Measurements from ENCODE around the gene YWHAG. TPM values are rescaled to one million over a fixed set of nuclear protein-coding genes. Genes with fewer than 3 reads are reported as not detected.
A peak's percentile ranks its signal among the peaks of the same experiment; 100 is the strongest.

Gene YWHAG
- total and polyA plus RNA-seq, 9 of the 15 experiments (the other 6 are each of a cell fraction or from before 2014, with no cell fraction given) = 30.4 to 246 (median 94.5) TPM

DNA sequence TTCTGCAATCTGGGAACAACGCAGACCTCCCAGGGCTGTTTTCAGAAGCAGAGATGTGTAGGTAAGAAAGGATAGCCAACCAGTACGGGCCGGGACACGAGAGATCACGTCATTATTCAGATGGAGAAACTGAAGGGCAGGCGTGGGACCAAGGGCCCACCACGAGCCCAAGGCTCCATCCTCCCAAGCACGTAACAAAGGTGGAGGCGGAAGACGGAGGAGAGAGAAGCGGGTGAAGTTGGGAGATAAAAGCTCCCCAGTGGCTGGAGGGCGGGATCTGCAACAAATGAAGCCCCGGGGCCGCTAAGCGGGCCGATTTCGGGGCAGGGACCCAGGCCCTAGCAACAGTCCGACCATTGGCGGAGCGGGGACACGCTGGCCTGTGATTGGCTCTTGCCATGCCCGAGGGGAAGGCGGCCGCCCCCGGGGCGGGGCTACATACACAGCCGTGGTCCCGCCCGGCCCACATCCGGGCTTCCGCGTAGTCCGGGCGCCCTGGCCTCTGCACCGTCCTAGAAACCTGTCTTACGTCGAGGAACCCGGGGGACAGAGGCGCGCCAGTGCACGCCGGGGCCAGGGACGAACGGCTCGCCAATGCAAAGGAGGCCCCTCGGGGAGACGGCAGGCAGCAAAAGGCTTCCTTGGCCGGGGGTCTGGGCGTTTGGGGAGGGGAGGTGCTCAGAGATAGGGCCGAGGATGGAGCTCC, 40.9 kb downstream of the YWHAG start (continued):
- TF ChIP-seq MBD1 (CRISPR knock-in tag; IDR thresholded peaks at IDR 0.05) (no peak), XRCC5 (IDR thresholded peaks at IDR 0.05; ENCODE audit: low read depth, low read length) (no peak), YY1 (IDR thresholded peaks at IDR 0.05; ENCODE audit: borderline replicate concordance in 1 of 3, control insufficient read depth in 1 of 3, extremely low read depth in 1 of 3, insufficient read depth in 3 of 3, insufficient read length in 1 of 3, insufficient replicate concordance in 2 of 3, low read depth in 1 of 3, low read length in 2 of 3) (peak in 1 of 3 experiments; percentile 6), E2F5 (CRISPR knock-in tag; IDR thresholded peaks at IDR 0.05) (no peak), BCOR (IDR thresholded peaks at IDR 0.05) (peak; percentile 49; the same call in 1 of the 2 replicates), TAF7 (tag; IDR thresholded peaks at IDR 0.05) (no peak), MAFG (tag; conservative IDR thresholded peaks at IDR 0.05) (no peak), KLF6 (CRISPR knock-in tag; IDR thresholded peaks at IDR 0.05; ENCODE audit: borderline replicate concordance) (no peak), ZNF274 (IDR thresholded peaks at IDR 0.05; ENCODE audit: borderline replicate concordance, low read depth, low read length) (no peak), RHOXF2B (CRISPR knock-in tag; conservative IDR thresholded peaks at IDR 0.05) (no peak), XRCC3 (IDR thresholded peaks at IDR 0.05) (no peak), MXD1 (CRISPR knock-in tag; IDR thresholded peaks at IDR 0.05; ENCODE audit: borderline replicate concordance, poor library complexity, severe bottlenecking) (no peak), UBTF (IDR thresholded peaks at IDR 0.05; ENCODE audit: borderline replicate concordance in 1 of 2, low read depth in 2 of 2, low read length in 2 of 2) (no peak), BRF1 (IDR thresholded peaks at IDR 0.05; ENCODE audit: borderline replicate concordance, extremely low read depth, insufficient read length) (no peak)
- TF ChIP-seq, protein P1, sequence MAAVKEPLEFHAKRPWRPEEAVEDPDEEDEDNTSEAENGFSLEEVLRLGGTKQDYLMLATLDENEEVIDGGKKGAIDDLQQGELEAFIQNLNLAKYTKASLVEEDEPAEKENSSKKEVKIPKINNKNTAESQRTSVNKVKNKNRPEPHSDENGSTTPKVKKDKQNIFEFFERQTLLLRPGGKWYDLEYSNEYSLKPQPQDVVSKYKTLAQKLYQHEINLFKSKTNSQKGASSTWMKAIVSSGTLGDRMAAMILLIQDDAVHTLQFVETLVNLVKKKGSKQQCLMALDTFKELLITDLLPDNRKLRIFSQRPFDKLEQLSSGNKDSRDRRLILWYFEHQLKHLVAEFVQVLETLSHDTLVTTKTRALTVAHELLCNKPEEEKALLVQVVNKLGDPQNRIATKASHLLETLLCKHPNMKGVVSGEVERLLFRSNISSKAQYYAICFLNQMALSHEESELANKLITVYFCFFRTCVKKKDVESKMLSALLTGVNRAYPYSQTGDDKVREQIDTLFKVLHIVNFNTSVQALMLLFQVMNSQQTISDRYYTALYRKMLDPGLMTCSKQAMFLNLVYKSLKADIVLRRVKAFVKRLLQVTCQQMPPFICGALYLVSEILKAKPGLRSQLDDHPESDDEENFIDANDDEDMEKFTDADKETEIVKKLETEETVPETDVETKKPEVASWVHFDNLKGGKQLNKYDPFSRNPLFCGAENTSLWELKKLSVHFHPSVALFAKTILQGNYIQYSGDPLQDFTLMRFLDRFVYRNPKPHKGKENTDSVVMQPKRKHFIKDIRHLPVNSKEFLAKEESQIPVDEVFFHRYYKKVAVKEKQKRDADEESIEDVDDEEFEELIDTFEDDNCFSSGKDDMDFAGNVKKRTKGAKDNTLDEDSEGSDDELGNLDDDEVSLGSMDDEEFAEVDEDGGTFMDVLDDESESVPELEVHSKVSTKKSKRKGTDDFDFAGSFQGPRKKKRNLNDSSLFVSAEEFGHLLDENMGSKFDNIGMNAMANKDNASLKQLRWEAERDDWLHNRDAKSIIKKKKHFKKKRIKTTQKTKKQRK (IDR thresholded peaks at IDR 0.05; ENCODE audit: borderline replicate concordance, low read depth, low read length) = no peak
